AG10803 (cell line): Measurements from ENCODE around the gene COMMD10.
A peak's percentile ranks its signal among the peaks of the same experiment; 100 is the strongest.

Source experiments
- DNase-seq: peaks from one replicate; pipeline ENCODE4 v3.0.0; 2010; ENCODE audit warnings: low read depth
- H3K4me3 ChIP-seq: 2 replicates; pipeline ENCODE4 v1.5.1; 2011; ENCODE audit warnings: mild to moderate bottlenecking, low read length, control low read depth
- TF ChIP-seq, protein P1 (sequence below): conservative IDR thresholded peaks from 2 replicates; pipeline ENCODE4 v1.5.1; 2011; ENCODE audit warnings: mild to moderate bottlenecking, low read length, control low read depth, inconsistent platforms

The COMMD10 gene

GRCh38 chr5:116237917-116238500 is 153.2 kb downstream of the COMMD10 start:
- TF ChIP-seq, protein P1, sequence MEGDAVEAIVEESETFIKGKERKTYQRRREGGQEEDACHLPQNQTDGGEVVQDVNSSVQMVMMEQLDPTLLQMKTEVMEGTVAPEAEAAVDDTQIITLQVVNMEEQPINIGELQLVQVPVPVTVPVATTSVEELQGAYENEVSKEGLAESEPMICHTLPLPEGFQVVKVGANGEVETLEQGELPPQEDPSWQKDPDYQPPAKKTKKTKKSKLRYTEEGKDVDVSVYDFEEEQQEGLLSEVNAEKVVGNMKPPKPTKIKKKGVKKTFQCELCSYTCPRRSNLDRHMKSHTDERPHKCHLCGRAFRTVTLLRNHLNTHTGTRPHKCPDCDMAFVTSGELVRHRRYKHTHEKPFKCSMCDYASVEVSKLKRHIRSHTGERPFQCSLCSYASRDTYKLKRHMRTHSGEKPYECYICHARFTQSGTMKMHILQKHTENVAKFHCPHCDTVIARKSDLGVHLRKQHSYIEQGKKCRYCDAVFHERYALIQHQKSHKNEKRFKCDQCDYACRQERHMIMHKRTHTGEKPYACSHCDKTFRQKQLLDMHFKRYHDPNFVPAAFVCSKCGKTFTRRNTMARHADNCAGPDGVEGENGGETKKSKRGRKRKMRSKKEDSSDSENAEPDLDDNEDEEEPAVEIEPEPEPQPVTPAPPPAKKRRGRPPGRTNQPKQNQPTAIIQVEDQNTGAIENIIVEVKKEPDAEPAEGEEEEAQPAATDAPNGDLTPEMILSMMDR, result peak; percentile 57
- DNase-seq, result peak; percentile 74
- H3K4me3 ChIP-seq, result no peak overlapping the region

DNA sequence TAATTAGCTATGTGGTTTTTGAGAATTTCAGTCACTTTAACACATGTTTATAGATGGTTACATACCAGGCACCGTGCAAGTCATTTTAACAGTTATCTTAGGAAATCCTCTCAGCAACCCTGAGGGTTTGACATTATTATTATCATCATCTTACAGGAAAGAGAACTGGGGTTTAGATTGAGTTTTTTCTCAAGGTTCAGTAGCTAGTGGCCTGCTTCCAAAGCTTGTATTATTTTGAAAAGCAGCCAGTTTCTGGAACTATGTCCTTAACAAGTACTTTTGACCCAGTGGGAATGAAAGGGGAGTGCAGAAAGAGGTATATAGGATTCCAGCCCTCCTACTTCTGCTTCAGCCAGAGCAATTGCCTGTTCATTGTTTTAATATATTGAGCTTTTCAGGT is 157.5 kb downstream of the COMMD10 start:
- TF ChIP-seq, protein P1, result no peak
- no peak overlapping the region for H3K4me3 ChIP-seq
- DNase-seq, result peak; percentile 46

DNA sequence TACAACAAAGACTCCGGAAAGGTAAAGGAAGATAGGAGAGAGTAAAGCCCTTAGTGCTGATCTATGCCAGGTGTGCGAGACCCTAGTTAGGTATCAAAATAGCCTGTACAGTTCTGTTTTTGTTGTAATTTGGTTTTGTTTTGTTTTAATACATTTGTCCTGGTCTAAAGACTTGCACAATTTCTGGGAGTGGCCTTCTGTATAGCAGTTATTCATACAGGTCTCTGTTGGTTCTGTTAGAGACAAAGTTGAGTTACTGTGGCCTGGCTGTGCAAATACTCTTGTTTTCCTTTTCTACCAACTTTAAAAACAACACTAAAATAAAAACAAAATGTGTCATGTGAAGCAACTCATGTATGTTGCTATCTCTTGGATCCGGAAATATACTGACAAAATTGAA is 163.6 kb downstream of the COMMD10 start:
- DNase-seq, result no peak
- TF ChIP-seq, protein P1, result no peak
- H3K4me3 ChIP-seq, result no peak overlapping the region

DNA sequence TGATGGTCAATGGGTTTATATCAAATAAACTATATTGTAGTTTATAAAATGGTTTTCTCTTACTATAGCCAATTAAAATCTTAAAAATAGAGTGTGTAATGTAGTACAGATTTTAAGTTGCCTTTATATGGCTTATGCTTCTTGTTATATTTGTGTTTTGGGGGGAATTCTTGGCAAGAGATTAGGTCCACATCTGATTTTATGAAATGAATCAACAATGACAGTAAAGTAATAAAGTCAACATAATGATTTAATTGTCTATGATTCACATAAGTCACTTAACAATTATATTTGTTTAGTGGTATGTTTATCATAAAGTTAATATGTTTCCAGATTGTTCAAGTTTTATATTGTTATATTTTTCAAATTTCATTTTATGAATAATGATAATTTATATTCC is 164.8 kb downstream of the COMMD10 start:
- no peak for DNase-seq
- TF ChIP-seq, protein P1, result no peak

DNA sequence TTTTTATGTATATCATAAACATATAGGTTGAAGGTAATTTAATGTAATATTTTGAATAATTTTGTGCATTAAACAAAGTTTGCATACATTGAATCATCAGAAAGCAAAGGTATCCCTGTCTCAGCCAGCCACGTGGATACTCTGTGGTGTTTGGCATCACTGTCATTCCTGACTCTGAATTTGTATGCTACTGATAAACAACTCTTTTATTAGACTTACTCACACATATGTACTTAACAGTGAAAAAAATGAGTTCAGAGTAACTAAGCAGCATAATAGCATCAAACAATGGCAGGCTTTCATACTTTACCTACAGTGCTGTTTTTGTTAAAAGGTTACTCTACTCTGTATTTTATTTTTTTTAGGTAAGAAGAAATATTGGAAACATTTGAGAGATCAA is 171.9 kb downstream of the COMMD10 start:
- DNase-seq, result no peak
- TF ChIP-seq, protein P1, result no peak
- H3K4me3 ChIP-seq, result no peak overlapping the region

More for the DNA sequence above, 164.8 kb downstream of the COMMD10 start:
- H3K4me3 ChIP-seq, result no peak overlapping the region

DNA sequence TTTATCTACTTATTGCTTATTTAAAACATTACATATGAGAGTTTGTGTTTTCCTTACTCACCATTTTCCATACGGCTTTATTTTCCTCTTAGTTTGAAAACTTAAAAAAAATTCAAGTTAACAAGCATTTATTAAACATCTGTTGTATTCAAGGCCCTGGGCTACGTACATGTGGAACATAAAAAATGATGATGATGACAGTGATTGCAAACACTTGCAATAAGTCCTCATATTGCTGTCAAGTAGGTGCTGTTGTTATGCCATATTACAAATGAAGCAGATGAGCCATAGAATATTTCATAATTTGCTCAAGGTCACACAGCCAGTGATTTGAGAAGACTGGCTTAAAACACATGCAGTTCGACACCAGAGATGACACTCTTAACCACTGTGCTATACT is 180.6 kb downstream of the COMMD10 start:
- TF ChIP-seq, protein P1, result no peak
- no peak overlapping the region for H3K4me3 ChIP-seq
- DNase-seq, result peak; percentile 35

DNA sequence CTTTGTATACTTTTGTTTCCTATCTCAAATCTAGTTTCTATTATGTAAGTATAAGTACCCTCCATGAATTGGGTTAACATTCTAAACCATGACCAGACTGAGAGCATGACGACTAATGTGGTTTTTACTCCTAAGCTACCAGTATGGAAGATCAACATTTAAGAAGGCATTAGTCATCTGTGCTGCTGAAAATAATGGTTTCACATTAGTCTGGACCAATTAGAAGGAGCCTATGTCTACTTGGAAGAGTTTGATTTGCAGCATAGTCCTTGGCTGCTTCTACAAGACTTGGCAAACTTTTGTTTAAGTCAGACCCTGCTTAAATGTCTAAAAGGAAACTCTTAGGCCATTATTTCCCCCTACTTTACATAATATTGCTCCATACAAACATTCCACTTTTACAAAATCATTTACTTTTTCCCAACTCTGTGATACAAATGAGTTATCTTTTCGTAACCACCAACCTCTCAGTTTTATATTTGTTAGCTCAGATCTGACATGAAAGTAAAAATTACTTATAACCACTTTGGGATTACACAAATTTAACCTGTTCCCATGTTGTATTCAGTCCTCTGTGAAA is 186.7 kb downstream of the COMMD10 start:
- DNase-seq, result peak; percentile 43
- H3K4me3 ChIP-seq, result no peak overlapping the region
- TF ChIP-seq, protein P1, result no peak
